GM12865 (cell line): ENCODE measurements around the gene KIF26B.
A peak's percentile ranks its signal among the peaks of the same experiment; 100 is the strongest.

Experiments used
- DNase-seq: peaks from one replicate; pipeline ENCODE4 v3.0.0; 2010; ENCODE audit warnings: low read depth
- H3K4me3 ChIP-seq: 2 replicates; pipeline ENCODE4 v1.5.1; 2011; ENCODE audit warnings: mild to moderate bottlenecking, low read depth, low read length, control low read depth
- CTCF ChIP-seq: IDR thresholded peaks from 2 replicates; pipeline ENCODE4 v1.5.1; 2011; ENCODE audit warnings: low read length, control low read depth, low read depth, inconsistent platforms; ENCODE audit not compliant: insufficient read depth; ENCODE audit errors: missing control alignments

Gene KIF26B

GRCh38 chr1:245378311-245378722, 223.5 kb downstream of the KIF26B start:
- no peak overlapping the region for H3K4me3 ChIP-seq
- DNase-seq = peak; percentile 15
- TF ChIP-seq CTCF = no peak

GRCh38 chr1:245378745-245379144, 224.0 kb downstream of the KIF26B start:
- no peak for TF ChIP-seq CTCF
- no peak overlapping the region for H3K4me3 ChIP-seq
- no peak for DNase-seq

- DNase-seq = no peak
- no peak overlapping the region for H3K4me3 ChIP-seq
- TF ChIP-seq CTCF = no peak
These were observed 226.2 kb downstream of the KIF26B start for GRCh38 chr1:245380790-245381535.

GRCh38 chr1:245382981-245383380, 228.2 kb downstream of the KIF26B start:
- no peak for TF ChIP-seq CTCF
- DNase-seq = no peak

GRCh38 chr1:245383396-245384330, 228.9 kb downstream of the KIF26B start:
- H3K4me3 ChIP-seq = no peak overlapping the region
- no peak for TF ChIP-seq CTCF
- DNase-seq = no peak

More at GRCh38 chr1:245382981-245383380, 228.2 kb downstream of the KIF26B start:
- H3K4me3 ChIP-seq = no peak overlapping the region

- DNase-seq = no peak
- no peak for TF ChIP-seq CTCF
- no peak overlapping the region for H3K4me3 ChIP-seq
These were observed 231.6 kb downstream of the KIF26B start for GRCh38 chr1:245386297-245386971.
